Erythroblast (primary cell): ENCODE results near the gene PRKAR2B.

ENCODE experiments used
- GATA1 ChIP-seq: IDR thresholded peaks from 2 replicates; pipeline ENCODE4 v1.6.1; 2011; ENCODE audit warnings: low read depth, mild to moderate bottlenecking, control low read depth, low read length, moderate library complexity
- POLR2A ChIP-seq: IDR thresholded peaks from 2 replicates; pipeline ENCODE4 v1.6.1; 2011; ENCODE audit warnings: mild to moderate bottlenecking, low read length

DNA sequence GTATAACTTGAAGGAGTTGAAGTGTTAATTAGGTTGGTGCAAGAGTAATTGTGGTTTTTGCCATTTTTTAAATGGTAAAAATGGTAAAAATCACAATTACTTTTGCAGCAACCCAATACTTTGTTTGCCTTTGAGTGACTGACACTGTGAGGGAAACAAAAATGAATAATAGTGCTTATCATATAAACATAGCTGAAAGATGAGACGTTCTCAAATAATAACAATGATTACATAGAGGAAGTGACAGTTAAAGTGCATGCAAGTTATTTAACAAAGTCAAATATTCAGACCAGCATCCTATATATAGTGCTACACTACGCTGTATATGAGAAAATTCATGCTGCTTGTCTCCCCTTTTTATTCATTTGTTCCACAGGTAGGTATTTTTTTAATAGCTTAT is 119.6 kb downstream of the PRKAR2B start:
- TF ChIP-seq POLR2A (no peak), GATA1 (no peak)
